Common myeloid progenitor, CD34-positive (primary cell): ENCODE measurements around the gene MAPK10.

Source experiments
- CTCF ChIA-PET: fragments of 350-600 bp; sonication (Branson Sonifier 250); formaldehyde crosslinking; loops from one replicate; lab custom pipeline; 2021; ENCODE audit warnings: antibody characterized with exemption; lab: Charles Lee
- POLR2A ChIA-PET: fragments of 350-600 bp; sonication (Branson Sonifier 250); formaldehyde crosslinking; loops from one replicate; lab custom pipeline; 2021; ENCODE audit warnings: antibody characterized with exemption; lab: Charles Lee
- DNase-seq, 3 donors: peaks; one replicate each; pipeline versions ENCODE4 v3.0.0 to v3.0.0-alpha.2; 2013
- H3K27ac ChIP-seq, 2 experiments: 1 replicate in 1 of 2; 2 replicates in 1 of 2; pipeline ENCODE4 v1.7.0; 2013; ENCODE audit warnings: inconsistent platforms in 2 of 2, low read length in 2 of 2, mild to moderate bottlenecking in 2 of 2, low read depth in 1 of 2, moderate library complexity in 1 of 2; ENCODE audit not compliant: severe bottlenecking in 2 of 2, insufficient read depth in 1 of 2, poor library complexity in 1 of 2
- H3K27me3 ChIP-seq, 5 experiments: replicated peaks in 2 of 5; 1 replicate in 3 of 5; 2 replicates in 2 of 5; pipeline versions ENCODE4 v1.6.1 to v1.7.0; 2013; ENCODE audit warnings: low read length in 4 of 5, mild to moderate bottlenecking in 2 of 5, moderate library complexity in 2 of 5, inconsistent platforms in 1 of 5; ENCODE audit not compliant: insufficient read depth in 5 of 5, control insufficient read depth in 4 of 5
- H3K36me3 ChIP-seq, 4 experiments: 1 replicate in 2 of 4; 2 replicates in 2 of 4; pipeline versions ENCODE4 v1.6.1 to v1.7.0; 2013; ENCODE audit warnings: low read length in 3 of 4, control low read depth in 1 of 4, mild to moderate bottlenecking in 1 of 4; ENCODE audit not compliant: control insufficient read depth in 4 of 4, insufficient read depth in 4 of 4
- H3K4me1 ChIP-seq, 4 experiments: 1 replicate in 3 of 4; 2 replicates in 1 of 4; pipeline versions ENCODE4 v1.6.1 to v1.7.1; 2013; ENCODE audit warnings: low read length in 3 of 4, mild to moderate bottlenecking in 3 of 4, control low read depth in 1 of 4, inconsistent platforms in 1 of 4, moderate library complexity in 1 of 4; ENCODE audit not compliant: control insufficient read depth in 4 of 4, insufficient read depth in 4 of 4; ENCODE audit errors: control extremely low read depth in 1 of 4
- H3K4me3 ChIP-seq, 7 experiments: 1 replicate in 4 of 7; 2 replicates in 3 of 7; pipeline versions ENCODE4 v1.5.1 to v1.7.0; 2013; ENCODE audit warnings: mild to moderate bottlenecking in 7 of 7, low read length in 6 of 7, moderate library complexity in 6 of 7, inconsistent platforms in 2 of 7, low read depth in 2 of 7, control low read depth in 1 of 7; ENCODE audit not compliant: insufficient read depth in 4 of 7, control insufficient read depth in 1 of 7; ENCODE audit errors: extremely low read depth in 1 of 7
- H3K9me3 ChIP-seq, 5 experiments: 1 replicate in 4 of 5; 2 replicates in 1 of 5; pipeline versions ENCODE4 v1.6.1 to v1.7.1; 2013; ENCODE audit warnings: low read length in 4 of 5, mild to moderate bottlenecking in 2 of 5, inconsistent platforms in 1 of 5, low read depth in 1 of 5, moderate library complexity in 1 of 5; ENCODE audit not compliant: control insufficient read depth in 4 of 5, insufficient read depth in 2 of 5; ENCODE audit errors: control extremely low read depth in 1 of 5
- WGBS: methylation state at CpG from one replicate; pipeline ENCODE4 v1.1.5; 2013; ENCODE audit not compliant: insufficient coverage; 5-methylcytosine and 5-hydroxymethylcytosine counted together

Gene MAPK10

DNA sequence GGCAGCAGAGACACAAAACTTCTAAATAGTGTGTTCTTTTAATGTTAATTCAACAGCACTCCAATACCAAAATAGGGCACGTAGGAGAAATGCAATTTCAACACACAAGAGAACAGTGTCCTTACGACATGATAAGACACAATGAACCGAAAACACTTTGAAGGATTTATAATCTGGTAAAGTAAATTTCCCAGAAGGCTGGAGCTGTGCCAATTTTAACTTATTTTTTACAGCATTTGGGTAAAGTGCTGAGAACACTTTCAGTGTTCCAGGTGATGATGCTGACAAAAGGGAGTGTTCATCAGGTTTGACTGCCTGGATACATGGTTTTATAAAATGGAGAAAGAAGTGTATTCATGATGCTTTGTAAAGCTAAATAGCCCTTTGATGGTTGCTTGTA is 76.5 kb downstream of the MAPK10 start:
- WGBS: 29% methylated on average over 1 of the region's 3 CpGs
- H3K27ac ChIP-seq: no peak overlapping the region
- H3K27me3 ChIP-seq: no peaks in the 10 kb centered on the region
- no peak for DNase-seq
- no peak overlapping the region for H3K4me3 ChIP-seq
- ChIA-PET POLR2A (no interaction called here), CTCF (interaction anchor here (0.8 kb wide), 1 partner anchor 52 kb away, joined by 3 read pairs; no protein-coding TSS in a partner anchor)
- H3K4me1 ChIP-seq: no peaks in the 10 kb centered on the region
- no peaks in the 10 kb centered on the region for H3K36me3 ChIP-seq
- H3K9me3 ChIP-seq: no peaks in the 10 kb centered on the region

DNA sequence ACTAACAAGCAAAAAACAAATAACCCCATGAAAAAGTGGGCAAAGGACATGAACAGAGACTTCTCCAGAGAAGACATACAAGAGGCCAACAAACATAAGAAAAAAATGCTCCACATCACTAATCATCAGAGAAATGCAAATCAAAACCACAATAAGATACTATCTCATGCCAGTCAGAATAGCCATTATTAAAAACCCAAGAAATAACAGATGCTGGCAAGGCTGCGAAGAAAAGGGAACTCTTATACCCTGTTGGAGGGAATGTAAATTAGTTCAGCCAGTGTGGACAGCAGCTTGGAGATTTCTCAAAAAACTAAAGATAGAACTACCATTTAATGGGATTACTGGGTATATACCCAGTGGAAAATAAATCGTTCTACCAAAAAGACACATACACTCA is 79.6 kb downstream of the MAPK10 start:
- DNase-seq: peak in 1 of 3 donors; percentile 8
- H3K27ac ChIP-seq: no peak overlapping the region
- no peaks in the 10 kb centered on the region for H3K9me3 ChIP-seq
- ChIA-PET POLR2A (no interaction called here), CTCF (no interaction called here)
- 100% methylated on average over 1 of the region's 2 CpGs for WGBS
- no peaks in the 10 kb centered on the region for H3K4me1 ChIP-seq
- H3K4me3 ChIP-seq: no peak overlapping the region
- no peaks in the 10 kb centered on the region for H3K27me3 ChIP-seq
- no peaks in the 10 kb centered on the region for H3K36me3 ChIP-seq

DNA sequence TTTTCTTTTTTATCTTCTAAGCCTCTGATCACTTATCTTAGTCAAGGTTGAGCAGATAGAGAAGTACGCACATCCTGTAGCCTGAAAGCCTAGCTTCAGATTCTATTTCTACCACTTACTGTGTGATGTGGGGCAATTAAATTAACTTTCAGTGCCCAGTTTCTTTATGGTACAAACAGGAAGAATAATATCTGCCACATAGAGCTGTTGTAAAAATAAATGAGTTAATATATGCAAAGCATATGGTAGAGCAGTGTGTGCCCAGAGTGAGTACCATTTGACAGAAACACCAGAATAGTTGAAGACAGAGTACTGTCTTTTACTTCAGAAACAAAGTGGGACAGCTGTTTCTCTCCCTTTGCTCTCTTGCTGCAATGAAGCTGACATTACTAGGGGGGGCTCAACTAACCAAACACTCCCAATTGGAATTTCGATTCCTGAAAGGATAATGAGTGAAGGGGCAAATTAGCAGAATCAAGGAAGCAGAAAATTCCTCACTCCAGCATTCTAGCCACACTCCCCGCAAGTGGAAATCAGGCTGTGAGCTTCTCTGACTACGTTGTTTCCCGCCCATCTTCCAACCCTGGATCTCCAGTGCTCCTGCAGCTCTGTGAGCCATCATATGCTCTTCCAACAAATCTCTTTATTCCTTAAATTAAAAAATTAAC is 80.4 kb downstream of the MAPK10 start:
- POLR2A ChIA-PET: interaction anchor here (0.6 kb wide), 1 partner anchor 903 kb away, joined by 3 read pairs; no protein-coding TSS in a partner anchor
- Histone ChIP-seq H3K36me3 (no peaks in the 10 kb centered on the region), H3K9me3 (no peaks in the 10 kb centered on the region), H3K27me3 (no peaks in the 10 kb centered on the region), H3K4me3 (no peak overlapping the region), H3K4me1 (no peaks in the 10 kb centered on the region), H3K27ac (no peak overlapping the region)
- 90% methylated on average over 2 of the region's 5 CpGs for WGBS
- DNase-seq: no peak
- CTCF ChIA-PET: no interaction called here

DNA sequence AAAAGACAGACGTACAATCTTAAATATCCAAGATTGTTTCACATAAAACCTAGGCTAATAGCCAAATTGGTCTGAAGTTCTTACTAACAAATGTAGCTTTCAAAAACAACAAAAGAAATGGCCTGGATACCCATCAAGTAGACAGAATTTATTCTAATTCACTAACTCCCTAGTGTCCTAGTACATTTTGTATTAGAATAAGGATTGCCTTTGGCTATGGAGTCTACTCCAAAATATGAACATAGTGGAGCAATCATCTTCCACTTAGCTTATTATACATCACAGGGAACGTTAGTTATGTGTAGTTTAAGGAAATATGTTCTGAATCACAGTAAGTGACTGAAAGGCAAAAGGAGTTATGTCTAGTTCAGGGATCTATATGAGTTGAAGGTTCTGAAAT is 81.7 kb downstream of the MAPK10 start:
- DNase-seq: no peak
- H3K9me3 ChIP-seq: no peaks in the 10 kb centered on the region
- H3K36me3 ChIP-seq: no peaks in the 10 kb centered on the region
- POLR2A ChIA-PET: no interaction called here
- no peak overlapping the region for H3K27ac ChIP-seq
- CTCF ChIA-PET: no interaction called here
- no peak overlapping the region for H3K4me3 ChIP-seq
- no peaks in the 10 kb centered on the region for H3K4me1 ChIP-seq
- H3K27me3 ChIP-seq: no peaks in the 10 kb centered on the region
- 100% methylated on average over 1 of the region's 2 CpGs for WGBS

DNA sequence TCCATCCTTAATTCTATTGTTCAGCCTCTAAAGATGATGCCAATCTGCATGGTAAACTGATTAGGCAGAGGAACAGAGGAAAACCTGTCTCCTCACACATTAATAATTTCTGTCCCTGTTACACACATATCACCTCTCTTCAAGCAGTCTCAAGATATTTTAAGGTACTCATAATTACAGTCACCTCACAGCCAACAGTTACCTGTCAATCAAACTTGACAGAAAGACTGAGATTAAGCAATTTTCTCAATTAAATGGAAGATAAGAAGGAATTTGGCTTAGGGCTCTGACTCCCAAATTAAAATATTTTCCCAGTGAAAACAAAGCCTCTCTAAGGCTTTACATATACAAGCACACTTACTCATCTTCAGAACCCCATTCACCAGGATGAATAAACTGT is 85.2 kb downstream of the MAPK10 start:
- H3K27me3 ChIP-seq: no peaks in the 10 kb centered on the region
- no peak overlapping the region for H3K4me3 ChIP-seq
- no peaks in the 10 kb centered on the region for H3K36me3 ChIP-seq
- CTCF ChIA-PET: no interaction called here
- no peak overlapping the region for H3K27ac ChIP-seq
- H3K4me1 ChIP-seq: no peaks in the 10 kb centered on the region
- no peak for DNase-seq
- H3K9me3 ChIP-seq: peaks cover 0 to 2% (median 0%) of the 10 kb centered on the region in 5 experiments
- POLR2A ChIA-PET: no interaction called here

DNA sequence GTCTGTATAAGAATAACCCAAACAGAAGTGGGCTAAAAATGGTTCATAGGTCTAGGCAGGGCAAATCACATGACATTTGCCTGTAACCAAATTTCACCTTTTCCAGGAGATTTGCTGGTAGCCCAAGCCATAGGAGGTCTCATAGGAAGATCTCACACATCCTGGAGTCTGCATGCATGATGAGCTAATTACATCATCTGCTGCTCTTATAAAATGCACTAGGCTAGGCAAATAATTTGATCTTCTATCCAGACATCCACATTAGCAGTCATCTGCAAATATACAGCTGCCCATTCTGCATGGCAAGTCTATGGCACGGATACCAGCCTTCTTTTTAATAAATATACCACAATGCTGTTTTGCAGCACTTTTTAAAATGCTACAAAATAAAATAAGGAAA is 87.2 kb downstream of the MAPK10 start:
- Histone ChIP-seq H3K4me3 (no peak overlapping the region), H3K27me3 (no peaks in the 10 kb centered on the region), H3K36me3 (no peaks in the 10 kb centered on the region), H3K9me3 (peaks cover 0 to 2% (median 0%) of the 10 kb centered on the region in 5 experiments), H3K4me1 (no peaks in the 10 kb centered on the region), H3K27ac (no peak overlapping the region)
- WGBS: 80% methylated on average over 1 of the region's 1 CpG
- ChIA-PET CTCF (no interaction called here), POLR2A (no interaction called here)
- no peak for DNase-seq

DNA sequence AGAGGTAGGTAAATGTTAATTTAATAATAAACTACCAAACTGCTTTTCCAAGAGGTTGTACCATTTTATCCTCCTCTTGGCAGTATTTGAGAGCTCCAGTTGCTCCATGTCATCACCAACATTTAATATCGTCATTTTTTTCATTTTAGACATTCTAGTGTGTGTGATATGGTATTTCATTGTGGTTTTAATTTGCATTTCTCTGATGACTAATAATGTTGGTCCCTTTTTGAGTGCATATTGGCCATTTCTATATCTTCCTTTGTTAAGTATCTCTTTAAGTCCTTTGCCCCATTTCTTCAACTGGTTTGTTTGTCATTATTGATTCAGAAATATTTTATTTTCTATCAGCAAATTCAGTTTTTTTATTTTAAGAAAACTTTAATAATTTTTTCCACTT is 88.8 kb downstream of the MAPK10 start:
- CTCF ChIA-PET: no interaction called here
- POLR2A ChIA-PET: no interaction called here
- Histone ChIP-seq H3K4me1 (no peaks in the 10 kb centered on the region), H3K36me3 (no peaks in the 10 kb centered on the region), H3K9me3 (peaks cover 0 to 2% (median 0%) of the 10 kb centered on the region in 5 experiments), H3K4me3 (no peak overlapping the region), H3K27ac (no peak overlapping the region), H3K27me3 (no peaks in the 10 kb centered on the region)
- no CpG with 5 or more reads among the region's 1 CpG for WGBS
- no peak for DNase-seq
